Spleen (tissue), 13 donors: ENCODE measurements around the gene NFIB. TPM values are rescaled to one million over a fixed set of nuclear protein-coding genes. Genes with fewer than 3 reads are reported as not detected.

Source experiments
- DNase-seq: peaks from one replicate; pipeline ENCODE4 v3.0.0-alpha.2; 2020
- H3K27ac ChIP-seq, 8 donors: fragments of 200-600 bp; sonication (generic) in 7 of 8; 1 replicate in 4 of 8; 2 replicates in 4 of 8; pipeline versions ENCODE4 v1.5.0 to v1.8.0; 2016 to 2021; ENCODE audit warnings: inconsistent platforms in 4 of 8, mild to moderate bottlenecking in 4 of 8, moderate library complexity in 1 of 8
- H3K27me3 ChIP-seq, 7 donors: fragments of 200-600 bp; sonication (generic) in 6 of 7; replicated peaks in 1 of 7; 1 replicate in 4 of 7; 2 replicates in 3 of 7; pipeline versions ENCODE4 v1.5.0 to v1.8.0; 2016 to 2021; ENCODE audit warnings: inconsistent platforms in 3 of 7, mild to moderate bottlenecking in 1 of 7
- H3K36me3 ChIP-seq, 6 donors: fragments of 200-600 bp; sonication (generic) in 5 of 6; 1 replicate in 4 of 6; 2 replicates in 2 of 6; pipeline versions ENCODE4 v1.5.0 to v1.8.0; 2016 to 2021; ENCODE audit warnings: inconsistent platforms in 2 of 6
- H3K4me1 ChIP-seq, 6 donors: fragments of 200-600 bp; sonication (generic) in 5 of 6; 1 replicate in 3 of 6; 2 replicates in 3 of 6; pipeline versions ENCODE4 v1.5.0 to v1.8.0; 2016 to 2021; ENCODE audit warnings: inconsistent platforms in 3 of 6
- H3K4me3 ChIP-seq, 8 donors: fragments of 200-600 bp; sonication (generic) in 7 of 8; 1 replicate in 4 of 8; 2 replicates in 4 of 8; pipeline versions ENCODE4 v1.5.0 to v1.8.0; 2016 to 2021; ENCODE audit warnings: inconsistent platforms in 4 of 8, mild to moderate bottlenecking in 4 of 8, moderate library complexity in 2 of 8
- H3K9me3 ChIP-seq, 8 donors: fragments of 200-600 bp; sonication (generic) in 7 of 8; 1 replicate in 4 of 8; 2 replicates in 4 of 8; pipeline versions ENCODE4 v1.5.0 to v1.8.0; 2016 to 2021; ENCODE audit warnings: inconsistent platforms in 4 of 8
- CTCF ChIP-seq, 11 experiments: fragments of 200-600 bp in 7 of 11; fragments of 450-650 bp in 4 of 11; sonication (generic) in 4 of 11; IDR thresholded peaks in 8 of 11; conservative IDR thresholded peaks in 3 of 11; 1 replicate in 7 of 11; 2 replicates in 4 of 11; pipeline versions ENCODE4 v1.4.0 to v1.8.0; 2016 to 2021; ENCODE audit warnings: antibody characterized with exemption in 11 of 11, inconsistent platforms in 4 of 11, mild to moderate bottlenecking in 1 of 11
- POLR2A ChIP-seq, 3 donors: fragments of 450-650 bp; IDR thresholded peaks; one replicate each; pipeline ENCODE4 v1.5.1; 2017; ENCODE audit warnings: antibody characterized with exemption in 3 of 3, mild to moderate bottlenecking in 1 of 3
- POLR2AphosphoS5 ChIP-seq, 3 donors: sonication (generic); formaldehyde crosslinking; IDR thresholded peaks; one replicate each; pipeline ENCODE4 v1.5.1; 2017; ENCODE audit warnings: antibody characterized with exemption in 3 of 3
- WGBS, 5 donors: extraction: QIAGEN DNeasy Blood & Tissue Kit in 3 of 5; methylation state at CpG; one replicate each; pipeline versions ENCODE4 v1.1.5 to v1.1.7; 2013 to 2018; 5-methylcytosine and 5-hydroxymethylcytosine counted together
- intact Hi-C: fragments of 100-400 bp; cut with DNase I; formaldehyde crosslinking; loops from one replicate; pipeline ENCODE4 v1.15.0; 2023; ENCODE audit warnings: low total_unique reads
- long read RNA-seq, 2 donors: transcript quantifications; one replicate each; lab custom pipeline, GENCODE V29; 2026
- polyA plus RNA-seq, 3 donors: library from polyadenylated mRNA; stranded (reverse); fragments of 200-250 nt; gene quantifications; one replicate each; pipeline ENCODE4 v1.2.1, GENCODE V29; 2013
- total RNA-seq, 7 donors: library from RNA; depleted of rRNA in 3 of 7; stranded (reverse); fragments of >200 nt in 3 of 7; fragmentation: NEBNext Ultra II Directional in 4 of 7; extraction: Animal tissue kit (Norgen Biotek cat#: 25700) in 4 of 7; gene quantifications; one replicate each; pipeline versions ENCODE4 v1.1.0 to v1.2.1, GENCODE V29; 2016 to 2021
- donor health status: healthy with polysubstance abuse.
- donor health status: DM: no; HTN: no; CAD: no; lungs with moderate emphysema.
- donor health status: DM: no; HTN: no; CAD: no.
- donor health status: Bipolar disorder and iron deficiency.
- donor health status: healthy.
- donor health status: DM: no; HTN: no; CAD: no.
- donor health status: DM: yes; HTN: yes; CAD: no.

NFIB gene
- total RNA-seq, result 10 to 100 TPM; 45.1 to 96.8 (median 56.3) TPM
- polyA plus RNA-seq, result 1 to 10 TPM; 3.6 to 5.6 (median 3.6) TPM
- long read RNA-seq, donor 1, full-length matches to known transcripts, result 3 of 3 reads
- long read RNA-seq, donor 1, partial matches to known transcripts, result 0 of 3 reads
- long read RNA-seq, donor 1, other reads (novel, unspliced or antisense), result 0 of 3 reads
- long read RNA-seq, donor 2, full-length matches to known transcripts, result 1 of 1 reads
- long read RNA-seq, donor 2, partial matches to known transcripts, result 0 of 1 reads
- long read RNA-seq, donor 2, other reads (novel, unspliced or antisense), result 0 of 1 reads

GRCh38 chr9:14313951-14314423, at the start of gene NFIB:
Gene NFIB, minus strand, starts transcription at chr9:14314141. Its CDS starts 630 bp downstream, at chr9:14313511.
- peaks cover 0 to 86% (median 24%) of the 10 kb centered on the region in 7 donors for H3K27me3 ChIP-seq
- no peaks in the 10 kb centered on the region for H3K36me3 ChIP-seq
- intact Hi-C loops, result loop anchor here (10.0 kb wide), 1 partner anchor 219 kb away; no protein-coding TSS in a partner anchor
- DNase-seq, result peak; percentile 78
- no peak for TF ChIP-seq POLR2A (IDR thresholded peaks at IDR 0.05)
- no peak for TF ChIP-seq CTCF (IDR thresholded peaks at IDR 0.05 in 8 of 11, conservative IDR thresholded peaks at IDR 0.05 in 3 of 11)
- peak in 2 of 3 donors; percentile 73 to 78 for TF ChIP-seq POLR2AphosphoS5 (IDR thresholded peaks at IDR 0.05)
- H3K4me3 ChIP-seq, result peak within 1 kb of the TSS; percentile 42 to 79 (median 55)
- H3K4me1 ChIP-seq, result peaks cover 3 to 76% (median 37%) of the 10 kb centered on the region in 6 donors
- WGBS, 5 donors, result 0 to 1% (median 1%) methylated on average over 18 to 63 of the region's 63 CpGs
- no peaks in the 10 kb centered on the region for H3K9me3 ChIP-seq
- H3K27ac ChIP-seq, result peak within 1 kb of the TSS; percentile 75 to 95 (median 91)

- intact Hi-C loops, result no loop called here
- no peak for DNase-seq
- WGBS, 5 donors, result 94 to 100% (median 97%) methylated on average over 1 of the region's 1 CpG
- Histone ChIP-seq H3K4me1 (no peaks in the 10 kb centered on the region), H3K4me3 (no peak overlapping the region), H3K27me3 (peaks cover 0 to 7% (median 0%) of the 10 kb centered on the region in 7 donors), H3K27ac (no peak overlapping the region), H3K9me3 (no peaks in the 10 kb centered on the region), H3K36me3 (no peaks in the 10 kb centered on the region)
- TF ChIP-seq CTCF (IDR thresholded peaks at IDR 0.05 in 8 of 11, conservative IDR thresholded peaks at IDR 0.05 in 3 of 11) (no peak), POLR2A (IDR thresholded peaks at IDR 0.05) (no peak), POLR2AphosphoS5 (IDR thresholded peaks at IDR 0.05) (no peak)
These were observed 48.2 kb upstream of the NFIB start for GRCh38 chr9:14362175-14362574.

DNA sequence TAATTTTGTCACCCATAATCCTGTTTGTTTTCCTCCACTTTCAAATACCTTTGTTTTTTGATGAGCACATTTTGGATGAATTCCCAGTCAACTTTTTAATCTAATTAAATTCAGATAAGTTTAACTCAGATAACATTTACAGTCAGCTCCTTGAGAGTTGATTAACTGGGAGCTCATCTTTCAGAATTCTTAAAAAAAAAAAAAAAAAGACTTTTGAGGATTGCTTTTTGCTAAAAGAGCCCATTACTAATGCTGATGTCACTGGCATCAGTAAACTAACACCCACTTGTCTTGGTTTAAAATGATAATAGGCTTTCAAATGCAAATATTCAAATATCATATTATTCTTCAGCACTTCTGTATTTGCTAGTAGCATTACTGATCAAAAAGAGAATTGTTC, 47.1 kb upstream of the NFIB start:
- no peaks in the 10 kb centered on the region for H3K36me3 ChIP-seq
- no peaks in the 10 kb centered on the region for H3K4me1 ChIP-seq
- TF ChIP-seq CTCF (IDR thresholded peaks at IDR 0.05 in 8 of 11, conservative IDR thresholded peaks at IDR 0.05 in 3 of 11), result no peak
- no peak for TF ChIP-seq POLR2A (IDR thresholded peaks at IDR 0.05)
- DNase-seq, result no peak
- no peak overlapping the region for H3K27ac ChIP-seq
- H3K9me3 ChIP-seq, result no peaks in the 10 kb centered on the region
- peaks cover 0 to 3% (median 0%) of the 10 kb centered on the region in 7 donors for H3K27me3 ChIP-seq
- H3K4me3 ChIP-seq, result no peak overlapping the region
- intact Hi-C loops, result no loop called here

- no peaks in the 10 kb centered on the region for H3K36me3 ChIP-seq
- WGBS, 5 donors, result 68 to 90% (median 72%) methylated on average over 2 of the region's 2 CpGs
- H3K27me3 ChIP-seq, result peaks cover 0 to 14% (median 0%) of the 10 kb centered on the region in 7 donors
- TF ChIP-seq CTCF (IDR thresholded peaks at IDR 0.05 in 8 of 11, conservative IDR thresholded peaks at IDR 0.05 in 3 of 11), result no peak
- no peak for TF ChIP-seq POLR2A (IDR thresholded peaks at IDR 0.05)
- no peak for DNase-seq
- peaks cover 0 to 4% (median 1%) of the 10 kb centered on the region in 6 donors for H3K4me1 ChIP-seq
- intact Hi-C loops, result no loop called here
- no peak overlapping the region for H3K4me3 ChIP-seq
- H3K27ac ChIP-seq, result no peak overlapping the region
- no peaks in the 10 kb centered on the region for H3K9me3 ChIP-seq
These were observed 44.6 kb upstream of the NFIB start for GRCh38 chr9:14358523-14358922.
